Thymus (tissue), 11 donors: ENCODE data around the gene CELF2. TPM values are rescaled to one million over a fixed set of nuclear protein-coding genes. Genes with fewer than 3 reads are reported as not detected.

ENCODE experiments used
- DNase-seq, 9 donors: peaks; one replicate each; pipeline ENCODE4 v3.0.0-alpha.2; 2013; ENCODE audit warnings: low spot score in 9 of 9, low read depth in 6 of 9, missing footprints in 1 of 9
- H3K27ac ChIP-seq, 2 donors: one replicate each; pipeline ENCODE4 v1.5.1; 2013; ENCODE audit warnings: control low read depth in 1 of 2, low read depth in 1 of 2, low read length in 1 of 2, mild to moderate bottlenecking in 1 of 2, moderate library complexity in 1 of 2
- H3K27me3 ChIP-seq, 2 donors: one replicate each; pipeline ENCODE4 v1.5.1; 2013; ENCODE audit warnings: low read length in 1 of 2; ENCODE audit not compliant: control insufficient read depth in 2 of 2, insufficient read depth in 1 of 2
- H3K36me3 ChIP-seq, 2 donors: one replicate each; pipeline ENCODE4 v1.5.1; 2013; ENCODE audit warnings: low read length in 1 of 2, mild to moderate bottlenecking in 1 of 2, moderate library complexity in 1 of 2; ENCODE audit not compliant: control insufficient read depth in 2 of 2, insufficient read depth in 2 of 2
- H3K4me1 ChIP-seq, 2 donors: one replicate each; pipeline ENCODE4 v1.5.1; 2013; ENCODE audit warnings: low read length in 2 of 2; ENCODE audit not compliant: control insufficient read depth in 2 of 2, insufficient read depth in 2 of 2
- H3K4me3 ChIP-seq, 2 donors: one replicate each; pipeline ENCODE4 v1.5.1; 2013; ENCODE audit warnings: low read length in 2 of 2, control low read depth in 1 of 2, mild to moderate bottlenecking in 1 of 2
- H3K9me3 ChIP-seq, 2 donors: one replicate each; pipeline ENCODE4 v1.5.1; 2013; ENCODE audit warnings: low read length in 1 of 2, mild to moderate bottlenecking in 1 of 2; ENCODE audit not compliant: control insufficient read depth in 2 of 2, insufficient read depth in 1 of 2
- WGBS: extraction: QIAGEN DNeasy Blood & Tissue Kit; methylation state at CpG from one replicate; pipeline ENCODE4 v1.1.7; 2013; 5-methylcytosine and 5-hydroxymethylcytosine counted together
- polyA plus RNA-seq: library from polyadenylated mRNA; stranded (reverse); fragments of 200-250 nt; gene quantifications from one replicate; pipeline ENCODE4 v1.2.3, GENCODE V29; 2013
- total RNA-seq: library from RNA; stranded (reverse); fragments of 120-200 nt; gene quantifications from one replicate; pipeline ENCODE4 v1.2.4, GENCODE V29; 2013
- donor health status: healthy.

The CELF2 gene
- total and polyA plus RNA-seq, 2 donors: 42.4 to 48.1 TPM

DNA sequence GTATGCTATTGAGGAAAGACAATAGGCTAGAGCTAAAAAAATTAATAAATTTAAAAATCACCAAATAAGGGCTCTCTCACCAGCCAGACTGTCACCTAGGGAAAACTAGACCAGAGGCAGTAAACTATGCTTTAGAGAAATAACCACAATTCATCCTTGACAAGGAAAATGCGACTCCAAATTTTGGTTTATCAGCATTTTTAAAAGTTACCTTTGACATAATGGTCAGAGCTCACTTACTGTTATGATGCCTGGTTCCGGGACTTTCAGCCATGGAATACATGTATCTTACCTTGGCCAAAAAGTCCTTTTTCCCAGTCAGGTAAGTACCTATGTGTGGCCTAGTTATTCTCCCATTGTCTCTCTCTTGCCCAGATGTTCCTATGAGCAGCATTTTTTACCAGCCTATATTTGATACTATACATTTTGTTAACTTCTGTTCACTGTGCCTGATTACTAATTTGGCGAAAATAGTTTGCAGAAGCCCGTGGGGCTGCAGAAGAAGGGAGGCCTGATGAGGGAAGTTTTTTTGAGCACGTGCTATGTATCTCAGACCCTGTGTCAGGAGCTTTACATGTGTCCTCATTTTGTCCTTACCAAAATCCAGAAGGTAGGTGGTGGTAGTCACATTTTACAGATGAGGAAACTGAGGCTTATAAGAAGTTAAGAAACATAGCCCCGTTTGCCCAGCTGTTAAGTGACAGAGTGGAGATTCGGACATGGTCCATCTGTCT, 149.7 kb downstream of the CELF2 start:
- H3K27ac ChIP-seq: peak overlapping the region; percentile 82 to 94
- peaks cover 46 to 61% of the 10 kb centered on the region in 2 donors for H3K4me1 ChIP-seq
- no peaks in the 10 kb centered on the region for H3K9me3 ChIP-seq
- peaks cover 12 to 35% of the 10 kb centered on the region in 2 donors for H3K36me3 ChIP-seq
- peak overlapping the region; percentile 78 to 85 for H3K4me3 ChIP-seq
- DNase-seq: no peak
- H3K27me3 ChIP-seq: no peaks in the 10 kb centered on the region
- 23% methylated on average over 7 of the region's 7 CpGs for WGBS

DNA sequence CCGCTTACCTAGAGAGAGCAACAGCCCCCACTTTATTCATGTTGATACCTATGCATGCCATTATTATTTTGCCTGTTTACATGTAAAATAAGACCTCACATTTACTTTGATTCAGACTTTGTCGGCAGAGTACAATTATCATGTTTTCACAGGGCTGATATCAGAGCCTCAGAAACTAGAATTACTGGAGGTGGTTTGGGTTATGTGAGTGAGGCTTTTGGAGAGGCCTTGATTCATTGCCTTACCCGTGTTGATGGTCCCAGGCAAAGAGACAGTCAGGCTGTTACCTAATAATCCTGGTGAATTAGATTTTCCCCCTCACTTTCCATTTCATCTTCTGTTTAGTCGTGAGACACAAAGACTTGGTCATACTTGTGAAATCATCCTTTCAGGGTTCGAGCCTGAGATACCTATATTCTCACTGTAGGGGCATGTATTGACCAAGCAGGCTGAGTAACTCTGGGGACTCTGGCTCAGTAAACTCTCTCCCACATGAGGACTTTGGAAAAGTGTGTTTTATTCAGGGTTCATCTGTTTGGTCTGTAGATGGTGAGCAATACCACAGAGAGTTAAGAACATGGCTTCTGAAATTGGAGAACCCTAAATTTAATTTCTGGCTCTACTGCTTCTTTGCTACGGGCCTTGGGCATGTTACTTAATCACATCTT, 150.9 kb downstream of the CELF2 start:
- 47% methylated on average over 6 of the region's 6 CpGs for WGBS
- peaks cover 17 to 47% of the 10 kb centered on the region in 2 donors for H3K36me3 ChIP-seq
- peaks cover 47 to 63% of the 10 kb centered on the region in 2 donors for H3K4me1 ChIP-seq
- H3K9me3 ChIP-seq: no peaks in the 10 kb centered on the region
- H3K27me3 ChIP-seq: no peaks in the 10 kb centered on the region
- no peak for DNase-seq
- peak overlapping the region; percentile 3 to 77 for H3K27ac ChIP-seq
- H3K4me3 ChIP-seq: peak overlapping the region; percentile 78 to 85

DNA sequence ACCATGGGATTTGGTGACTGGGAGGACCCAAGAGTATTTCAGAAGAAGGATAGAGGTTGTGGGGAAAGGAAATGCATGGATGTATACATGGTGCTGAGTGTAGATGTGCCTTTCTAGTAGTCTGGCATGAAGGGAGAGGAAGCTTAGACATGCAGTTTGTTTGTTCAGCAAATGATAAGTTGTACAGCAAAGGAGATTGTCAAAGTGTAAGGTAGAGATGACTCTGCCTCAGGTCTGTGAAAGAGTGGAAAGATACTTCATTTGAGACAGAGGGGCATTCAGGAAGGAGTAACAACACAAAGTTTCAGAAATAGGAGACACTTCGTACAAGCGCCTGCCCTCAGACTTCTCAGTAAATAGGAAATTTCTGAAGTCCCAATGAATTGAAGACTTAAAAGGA, 152.3 kb downstream of the CELF2 start:
- peaks cover 18 to 59% of the 10 kb centered on the region in 2 donors for H3K36me3 ChIP-seq
- peaks cover 53 to 63% of the 10 kb centered on the region in 2 donors for H3K4me1 ChIP-seq
- no peaks in the 10 kb centered on the region for H3K9me3 ChIP-seq
- no peak for DNase-seq
- peak overlapping the region; percentile 75 to 86 for H3K27ac ChIP-seq
- WGBS: 70% methylated on average over 2 of the region's 2 CpGs
- H3K27me3 ChIP-seq: no peaks in the 10 kb centered on the region
- H3K4me3 ChIP-seq: peak overlapping the region; percentile 1 to 78

DNA sequence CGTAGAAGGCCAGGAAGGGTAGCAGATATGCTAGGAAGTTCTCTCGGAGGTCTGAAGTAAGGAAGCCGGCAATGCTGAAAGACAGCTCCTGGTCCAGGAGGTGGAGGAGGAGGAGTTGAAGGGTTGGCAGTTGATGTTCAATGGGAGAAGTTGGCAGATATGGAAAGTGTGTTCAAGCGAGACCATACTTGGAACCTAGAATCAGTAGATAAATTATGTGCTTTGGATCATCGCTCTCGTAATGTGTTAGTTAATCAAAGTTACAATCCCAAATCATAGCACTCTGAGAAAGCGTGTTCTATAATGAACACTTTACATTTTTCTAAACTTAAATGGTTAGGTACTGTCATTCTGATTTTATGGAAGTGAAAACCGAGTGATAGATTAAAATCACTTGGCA, 152.9 kb downstream of the CELF2 start:
- Histone ChIP-seq H3K36me3 (peaks cover 23 to 64% of the 10 kb centered on the region in 2 donors), H3K27me3 (no peaks in the 10 kb centered on the region), H3K4me1 (peaks cover 59 to 69% of the 10 kb centered on the region in 2 donors), H3K27ac (peak overlapping the region; percentile 75 to 86), H3K4me3 (peak overlapping the region; percentile 1 to 78), H3K9me3 (no peaks in the 10 kb centered on the region)
- 31% methylated on average over 8 of the region's 8 CpGs for WGBS
- DNase-seq: no peak

DNA sequence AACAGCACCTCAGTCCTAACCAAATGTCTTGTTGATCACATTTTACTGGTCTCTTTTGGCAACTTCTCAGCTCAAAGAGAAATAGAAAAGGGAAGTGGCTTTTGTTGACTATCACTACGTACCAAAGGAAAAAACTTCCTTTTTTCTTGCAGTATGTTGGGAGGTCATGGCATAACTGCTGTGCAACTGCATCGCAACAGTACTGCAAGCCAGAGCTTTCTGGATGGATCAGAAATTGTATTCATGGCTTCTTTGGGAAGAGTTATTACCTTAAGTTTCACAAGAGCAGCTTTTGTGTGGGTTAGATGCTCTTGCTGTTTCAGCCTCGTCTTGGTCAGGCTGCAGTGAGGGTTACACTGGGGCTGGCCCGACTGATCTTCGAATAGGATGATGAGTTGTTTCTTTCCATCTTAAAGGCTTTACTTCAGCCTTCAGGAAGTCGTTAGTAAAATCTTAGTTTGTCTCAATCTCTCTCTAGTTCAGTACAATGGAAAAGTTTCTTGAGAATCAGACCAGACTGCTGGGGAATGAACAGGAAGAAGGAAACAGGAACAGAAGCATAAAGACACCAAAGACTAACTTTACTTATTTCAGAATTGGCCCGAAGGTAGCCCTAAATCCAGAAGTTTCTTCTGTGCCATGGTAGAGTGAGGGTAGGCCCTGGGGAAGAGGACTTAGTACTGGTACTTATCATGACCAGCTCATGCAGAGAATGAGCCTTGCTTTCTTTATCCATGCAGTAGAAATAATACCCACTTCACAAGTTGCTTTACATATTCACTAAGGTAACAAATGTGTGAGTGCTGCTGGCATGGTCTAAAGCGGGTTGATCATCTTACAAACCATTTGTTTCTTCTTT, 153.6 kb downstream of the CELF2 start:
- Histone ChIP-seq H3K36me3 (peaks cover 23 to 70% of the 10 kb centered on the region in 2 donors), H3K27me3 (no peaks in the 10 kb centered on the region), H3K4me3 (peak overlapping the region; percentile 1 to 78), H3K4me1 (peaks cover 65 to 76% of the 10 kb centered on the region in 2 donors), H3K27ac (peak overlapping the region; percentile 75 to 79), H3K9me3 (no peaks in the 10 kb centered on the region)
- WGBS: 18% methylated on average over 8 of the region's 8 CpGs
- DNase-seq: peak in 1 of 9 donors; percentile 56

DNA sequence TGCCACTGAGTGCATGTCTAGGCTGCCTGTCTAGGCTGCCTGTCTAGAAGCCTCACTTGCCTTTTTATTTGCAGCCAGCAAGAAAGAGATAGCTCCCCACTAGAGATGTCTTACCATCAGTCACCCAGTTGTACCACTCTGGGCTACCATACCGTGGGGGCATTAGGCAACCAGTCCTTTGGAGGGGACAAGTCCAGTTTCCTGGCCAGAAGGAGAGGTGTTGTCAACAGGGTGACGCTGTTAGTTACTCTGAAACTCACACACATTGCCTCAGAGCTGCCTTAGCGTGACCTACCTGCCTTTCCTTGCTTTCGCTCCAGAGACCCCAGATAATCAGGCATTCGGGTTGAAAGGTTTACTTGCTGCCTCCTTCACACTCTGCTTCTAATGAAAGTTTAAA, 155.4 kb downstream of the CELF2 start:
- H3K27me3 ChIP-seq: no peaks in the 10 kb centered on the region
- H3K4me3 ChIP-seq: peak overlapping the region in 1 of 2 donors; percentile 5
- H3K4me1 ChIP-seq: peaks cover 78 to 86% of the 10 kb centered on the region in 2 donors
- WGBS: 87% methylated on average over 5 of the region's 5 CpGs
- H3K27ac ChIP-seq: peak overlapping the region; percentile 33 to 48
- H3K9me3 ChIP-seq: no peaks in the 10 kb centered on the region
- H3K36me3 ChIP-seq: peaks cover 26 to 70% of the 10 kb centered on the region in 2 donors
- no peak for DNase-seq

DNA sequence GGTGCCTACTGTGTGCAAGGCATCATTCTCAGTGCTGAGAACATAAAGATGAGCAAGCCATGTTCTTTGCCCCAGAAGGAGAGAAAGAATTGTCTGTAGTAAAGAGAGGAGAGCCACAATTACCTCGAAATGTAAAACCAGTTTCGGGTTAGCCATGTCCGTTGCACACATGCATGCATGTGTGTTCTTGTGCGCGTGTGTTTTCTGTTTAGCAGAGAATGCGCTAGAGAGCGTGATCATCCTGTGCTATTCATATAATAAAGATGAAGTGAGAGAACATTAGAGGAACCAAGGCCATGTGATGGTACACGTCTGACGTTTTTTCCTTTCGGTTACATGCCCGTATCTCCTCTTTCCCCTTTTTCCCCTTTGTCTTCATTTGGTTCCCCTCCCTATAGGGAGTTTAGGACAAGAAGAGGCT, 158.2 kb downstream of the CELF2 start:
- WGBS: 81% methylated on average over 11 of the region's 11 CpGs
- H3K4me1 ChIP-seq: peaks cover 68 to 93% of the 10 kb centered on the region in 2 donors
- peaks cover 30 to 69% of the 10 kb centered on the region in 2 donors for H3K36me3 ChIP-seq
- H3K27me3 ChIP-seq: no peaks in the 10 kb centered on the region
- peak overlapping the region in 1 of 2 donors; percentile 10 for H3K4me3 ChIP-seq
- peak overlapping the region; percentile 20 to 88 for H3K27ac ChIP-seq
- H3K9me3 ChIP-seq: no peaks in the 10 kb centered on the region
- no peak for DNase-seq

DNA sequence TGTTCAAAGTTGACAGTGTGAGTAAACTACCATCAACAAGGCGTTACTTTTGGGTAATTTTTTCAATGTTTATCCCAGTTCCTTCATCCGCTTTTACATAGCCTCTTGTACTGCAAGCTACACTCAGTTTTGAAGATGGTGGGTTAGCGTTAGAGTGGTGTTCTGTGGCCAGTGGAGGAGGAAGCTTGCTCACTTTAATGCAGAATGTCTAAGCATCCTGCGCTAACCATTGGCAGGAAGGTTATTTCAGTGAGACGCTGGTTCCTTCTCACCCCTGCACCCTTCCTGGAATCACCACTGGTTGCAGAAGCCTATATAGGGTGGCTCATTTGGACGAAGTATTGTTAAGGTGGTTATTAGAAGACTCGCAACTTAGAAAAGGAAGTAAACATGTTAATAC, 159.1 kb downstream of the CELF2 start:
- Histone ChIP-seq H3K27ac (peak overlapping the region; percentile 48 to 88), H3K36me3 (peaks cover 36 to 69% of the 10 kb centered on the region in 2 donors), H3K4me3 (peak overlapping the region in 1 of 2 donors; percentile 14), H3K9me3 (no peaks in the 10 kb centered on the region), H3K27me3 (no peaks in the 10 kb centered on the region), H3K4me1 (peaks cover 69 to 94% of the 10 kb centered on the region in 2 donors)
- WGBS: 29% methylated on average over 7 of the region's 7 CpGs
- DNase-seq: peak in 2 of 9 donors; percentile 48 to 72
